NCI-H526 treated with DMSO at 0.1 percent for 48 hours (cell line): ENCODE data around the gene TXK.
A peak's percentile ranks its signal among the peaks of the same experiment; 100 is the strongest.

Experiments used
- DNase-seq: peaks from one replicate; lab custom pipeline; 2025; lab: John Stamatoyannopoulos, UW

TXK gene

DNA sequence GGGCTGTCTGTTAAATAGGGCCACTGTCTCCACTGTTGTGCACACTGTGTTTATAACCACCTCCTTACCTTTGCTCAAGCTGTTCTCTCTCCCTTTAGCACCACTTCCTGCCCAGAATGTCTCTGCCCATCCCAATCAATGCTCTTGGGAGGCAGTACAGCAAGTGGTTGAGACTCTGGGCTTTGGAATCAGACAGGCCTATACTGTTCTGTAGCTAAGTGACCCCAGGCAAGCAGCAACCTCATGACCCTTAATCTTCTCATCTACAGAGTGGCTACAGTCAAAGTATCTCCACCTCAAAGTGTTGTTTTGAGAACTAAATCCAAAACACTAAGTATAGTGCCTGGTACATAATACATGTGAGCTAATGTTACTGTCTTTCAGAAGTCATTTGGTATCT is 3.8 kb upstream of the TXK start:
- DNase-seq = no peak

DNA sequence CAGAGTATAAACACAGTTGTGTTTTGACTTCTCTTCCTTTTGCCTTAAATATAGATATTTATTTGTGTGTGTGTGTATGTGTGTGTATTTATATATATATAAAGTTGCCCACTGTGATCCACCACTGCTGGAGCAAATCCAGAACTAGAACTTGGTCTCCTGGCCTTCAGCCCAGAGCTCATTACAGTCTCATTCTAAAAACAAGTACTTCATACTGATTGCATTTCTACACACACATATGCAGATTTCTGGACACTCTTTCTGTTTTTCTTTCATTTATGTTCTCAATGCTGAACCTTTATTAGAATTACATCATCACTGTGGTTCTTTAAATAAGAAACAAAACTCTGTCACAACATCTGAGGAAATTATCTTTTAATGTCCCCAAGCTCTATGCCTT is 381 bp downstream of the TXK start:
- no peak for DNase-seq

DNA sequence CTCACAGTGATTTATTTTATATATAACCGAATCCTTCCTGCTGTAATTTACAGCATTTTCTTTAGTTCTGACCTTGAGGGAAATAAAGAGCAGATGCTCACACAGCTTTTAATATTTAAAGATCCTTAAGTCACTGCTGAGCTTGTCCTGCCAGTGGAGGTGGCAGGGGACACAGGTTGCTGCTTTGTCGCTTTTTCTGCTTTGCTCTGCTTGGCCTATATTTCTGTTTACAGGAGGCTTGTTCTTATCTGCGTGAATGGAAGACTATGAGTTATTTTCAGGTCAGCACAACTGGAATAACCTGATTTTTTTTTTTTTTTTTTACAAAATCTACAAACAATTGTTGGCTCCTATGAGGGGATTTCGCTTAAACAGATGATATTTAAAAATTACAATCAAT is 2.3 kb downstream of the TXK start:
- no peak for DNase-seq

DNA sequence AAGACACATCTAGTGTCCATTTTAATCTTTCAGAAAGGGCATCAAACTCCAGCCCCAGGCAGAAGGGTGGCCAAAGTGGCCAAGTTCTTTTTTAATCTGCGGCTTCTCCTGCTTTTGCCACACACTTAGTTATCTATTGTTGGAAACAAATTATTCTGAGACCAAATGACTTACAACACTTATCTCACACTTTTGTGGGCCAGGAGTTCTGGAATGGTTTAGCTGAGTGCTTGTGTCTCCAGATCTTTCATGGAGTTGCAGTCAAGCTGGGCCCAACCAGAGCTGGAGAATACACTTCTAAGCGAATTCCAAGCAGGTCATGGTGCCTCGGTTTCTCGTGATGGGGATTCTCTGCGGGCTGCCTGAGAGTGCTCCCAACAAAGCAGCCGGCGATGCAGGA is 4.0 kb downstream of the TXK start:
- DNase-seq = no peak

DNA sequence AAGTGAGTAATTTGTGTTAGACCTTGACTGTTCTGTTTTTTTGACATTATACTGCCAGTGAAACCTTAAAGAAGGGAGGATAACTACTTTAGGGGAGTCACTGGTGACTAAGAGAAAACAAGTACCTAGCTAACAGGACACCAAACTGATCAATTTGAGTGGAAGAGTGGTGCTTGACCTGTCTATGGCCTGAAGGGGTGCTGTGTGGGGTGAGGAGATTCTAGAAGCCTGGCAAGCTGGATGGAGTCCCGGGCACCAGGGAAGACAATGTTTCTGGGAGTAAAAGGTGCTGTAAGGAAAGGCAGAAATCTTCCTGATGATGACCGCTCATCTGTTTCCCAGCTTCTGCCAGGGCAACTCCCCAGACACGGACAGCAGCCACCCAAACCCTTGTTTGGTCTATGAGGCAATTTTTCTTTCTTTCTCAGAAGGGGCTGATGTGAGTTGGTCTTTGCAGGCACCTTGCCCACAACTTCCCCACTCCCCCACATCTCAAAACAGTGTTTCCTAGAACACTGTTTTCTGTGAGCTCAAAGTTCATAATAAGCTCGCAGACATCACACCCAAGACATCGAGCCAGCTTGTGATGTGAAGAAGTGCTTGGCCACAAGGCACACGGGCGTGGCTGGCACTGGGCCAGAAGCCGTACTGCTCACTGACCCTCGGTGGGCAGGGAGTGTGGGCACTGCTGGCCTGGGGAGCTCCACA is 4.6 kb downstream of the TXK start:
- DNase-seq = no peak

DNA sequence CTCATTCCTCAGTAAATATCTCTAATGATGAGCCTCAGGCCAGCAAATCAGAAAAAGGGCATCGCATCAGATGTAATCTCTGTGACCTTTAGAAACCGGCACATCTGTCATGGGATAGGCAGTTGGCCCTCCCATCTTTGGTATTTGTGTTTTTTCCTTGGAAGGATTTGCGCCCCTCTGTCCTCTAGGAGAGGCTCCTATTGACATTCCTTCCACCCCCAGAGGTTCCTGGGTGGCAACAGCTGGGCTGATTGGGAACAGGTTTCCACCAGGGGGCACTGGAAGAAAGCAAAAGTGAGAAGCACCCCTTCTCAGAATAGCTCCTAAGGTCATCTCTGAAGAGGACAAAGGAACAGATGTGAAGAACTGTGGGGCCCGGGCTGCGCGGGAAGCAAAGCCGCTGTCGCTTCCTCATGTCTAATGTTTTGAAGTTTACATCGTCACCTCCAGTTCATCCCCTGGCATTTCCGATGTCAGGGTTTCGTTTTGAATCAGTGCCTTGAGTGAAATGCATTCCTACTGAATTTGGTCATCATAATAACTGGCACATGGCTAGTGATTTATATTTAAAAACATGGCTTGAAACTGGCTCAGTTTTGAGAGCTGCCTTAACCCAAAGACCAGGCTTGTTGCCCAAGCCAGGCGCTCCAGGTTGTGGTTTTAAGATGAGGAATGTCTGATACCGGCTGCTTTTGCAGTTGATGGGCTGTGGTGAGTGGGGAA is 6.2 kb downstream of the TXK start:
- DNase-seq = no peak

DNA sequence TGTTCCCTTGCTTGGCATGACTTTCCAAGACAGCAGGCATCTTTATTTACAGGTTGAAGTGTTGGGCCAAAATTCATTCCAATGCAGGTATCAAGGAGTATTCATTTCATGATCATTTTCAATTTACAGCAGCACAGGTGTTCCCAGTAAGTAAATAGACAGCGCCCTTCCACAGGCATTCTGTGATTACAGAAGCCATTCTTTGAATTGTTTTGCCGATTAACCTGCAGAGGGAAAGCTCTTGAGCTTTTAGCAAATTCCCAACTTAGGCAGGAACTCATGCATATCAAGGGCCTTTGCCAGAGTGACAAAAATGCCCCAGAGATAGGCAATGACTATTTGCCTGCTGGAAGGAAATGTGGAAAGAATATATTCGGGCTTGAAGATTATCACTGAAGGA is 6.8 kb downstream of the TXK start:
- DNase-seq = no peak

DNA sequence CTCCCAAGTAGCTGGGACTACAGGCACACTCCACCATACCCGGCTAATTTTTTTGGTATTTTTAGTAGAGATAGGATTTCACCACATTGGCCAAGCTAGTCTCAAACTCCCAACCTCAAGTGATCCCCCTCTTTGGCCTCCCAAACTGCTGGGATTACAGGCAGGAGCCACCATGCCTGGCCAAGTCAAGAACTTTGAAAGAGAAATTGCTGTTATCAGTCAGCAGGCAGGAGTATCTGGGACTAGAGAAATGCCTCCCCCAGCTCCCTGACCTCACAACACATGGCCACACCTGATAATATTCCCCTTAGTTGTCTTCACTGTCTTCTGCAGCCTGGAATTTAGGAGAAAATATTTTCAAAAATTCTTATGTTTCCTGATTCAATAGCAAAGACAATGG is 7.4 kb downstream of the TXK start:
- no peak for DNase-seq

DNA sequence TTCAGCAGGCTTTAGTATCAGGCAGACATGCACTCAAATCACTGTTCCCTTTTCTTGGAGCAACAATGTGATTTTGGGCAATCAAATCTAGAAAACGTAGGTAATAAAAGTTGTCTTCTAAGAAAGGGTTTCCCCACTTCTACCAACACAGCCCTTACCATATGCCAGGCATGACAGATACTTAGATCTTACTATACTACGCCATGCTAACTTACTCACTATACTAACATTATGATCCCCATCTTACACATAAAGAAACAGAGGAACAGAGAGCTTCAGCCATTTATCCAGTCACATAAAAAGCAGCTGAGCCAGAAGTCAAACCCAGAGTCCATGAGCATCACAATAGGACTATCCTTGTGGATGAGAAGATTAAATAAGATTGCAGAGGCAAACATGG is 9.2 kb downstream of the TXK start:
- no peak for DNase-seq

DNA sequence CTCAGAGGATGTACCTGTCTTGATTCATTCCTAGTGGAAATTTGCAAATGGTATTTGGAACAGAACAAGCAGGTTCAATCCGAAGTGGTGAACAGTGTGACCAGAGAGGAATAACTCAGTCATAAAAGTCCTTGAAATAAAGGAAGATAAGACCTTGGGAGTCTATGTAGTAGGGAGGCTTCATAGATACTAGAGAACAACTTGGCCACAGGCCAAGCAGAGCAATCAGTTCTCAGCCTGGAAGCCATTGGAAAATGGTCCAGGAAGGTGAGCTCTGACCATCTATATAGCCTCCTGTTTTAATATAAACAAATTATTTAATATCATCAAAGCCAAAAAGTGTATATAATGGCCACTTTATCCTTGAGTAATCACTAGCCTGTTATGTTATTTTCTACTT is 11.3 kb downstream of the TXK start:
- DNase-seq = no peak

DNA sequence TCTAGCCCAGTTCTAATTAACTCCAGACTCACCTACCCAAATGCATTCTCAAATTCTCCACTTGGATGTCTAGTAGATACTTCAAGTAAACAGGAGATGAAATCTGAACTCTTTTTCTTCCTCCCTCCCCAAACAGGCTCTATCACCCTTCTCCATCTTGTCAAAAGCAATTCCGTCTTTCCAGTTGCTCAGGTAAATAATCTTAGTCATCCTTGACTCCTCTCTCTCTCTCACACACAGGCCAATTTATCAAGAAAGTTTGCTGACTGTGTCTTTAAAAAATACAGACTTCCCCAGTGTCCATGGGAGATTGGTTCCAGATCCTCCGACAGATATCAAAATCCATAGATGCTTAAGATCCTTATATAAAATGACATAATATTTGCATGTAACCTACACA is 12.9 kb downstream of the TXK start:
- no peak for DNase-seq

DNA sequence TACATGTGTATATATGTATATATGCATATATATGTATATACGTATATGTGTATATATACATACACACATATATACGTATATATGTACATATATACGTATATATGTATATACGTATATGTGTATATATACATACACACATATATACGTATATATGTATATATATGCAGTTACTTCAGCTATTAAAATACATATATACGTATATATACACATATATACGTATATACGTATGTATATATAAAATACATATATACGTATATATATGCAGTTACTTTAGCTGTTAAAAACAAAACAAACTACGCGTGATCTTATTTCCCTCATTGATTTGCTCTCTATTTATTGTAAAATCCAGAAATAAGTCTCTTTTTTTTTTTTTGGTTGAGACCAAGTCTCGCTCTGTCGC is 13.9 kb downstream of the TXK start:
- no peak for DNase-seq

DNA sequence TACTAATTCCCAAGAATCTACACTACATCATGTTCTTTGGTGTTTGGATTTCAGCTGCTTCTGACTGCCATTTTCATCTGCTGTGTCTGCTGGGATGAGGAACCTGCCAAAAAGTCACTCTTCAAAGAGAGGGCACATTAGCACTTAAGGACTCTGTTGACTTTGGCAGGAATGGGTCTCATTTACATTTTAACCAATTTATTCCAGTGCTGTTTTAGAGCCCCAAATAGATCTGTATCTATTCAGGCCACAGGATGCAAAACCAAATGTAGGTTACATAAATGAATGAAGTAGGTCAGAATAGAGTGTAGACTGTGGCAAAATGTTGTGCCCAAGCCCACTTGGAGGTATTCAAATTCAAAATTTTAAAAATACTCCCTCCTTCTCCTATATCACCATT is 14.4 kb downstream of the TXK start:
- DNase-seq = no peak

DNA sequence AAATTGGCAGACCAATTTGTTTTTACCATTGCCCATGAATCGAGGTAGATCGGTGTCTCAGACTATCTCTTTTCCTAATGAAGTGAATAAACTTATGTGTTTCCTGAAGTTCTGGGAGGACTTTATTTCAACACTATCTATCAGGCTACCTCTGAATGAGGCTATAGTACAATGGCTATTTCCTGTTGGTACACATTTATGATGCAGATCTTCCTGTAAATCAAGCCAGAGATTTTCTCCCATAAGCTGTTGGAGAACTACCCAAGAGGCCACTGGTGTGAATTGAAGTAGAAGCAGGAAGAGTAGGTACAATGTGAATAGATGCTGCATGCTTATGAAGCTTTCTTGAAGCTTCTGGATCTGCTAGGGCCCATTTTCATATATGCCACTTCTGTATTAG is 16.0 kb downstream of the TXK start:
- no peak for DNase-seq

DNA sequence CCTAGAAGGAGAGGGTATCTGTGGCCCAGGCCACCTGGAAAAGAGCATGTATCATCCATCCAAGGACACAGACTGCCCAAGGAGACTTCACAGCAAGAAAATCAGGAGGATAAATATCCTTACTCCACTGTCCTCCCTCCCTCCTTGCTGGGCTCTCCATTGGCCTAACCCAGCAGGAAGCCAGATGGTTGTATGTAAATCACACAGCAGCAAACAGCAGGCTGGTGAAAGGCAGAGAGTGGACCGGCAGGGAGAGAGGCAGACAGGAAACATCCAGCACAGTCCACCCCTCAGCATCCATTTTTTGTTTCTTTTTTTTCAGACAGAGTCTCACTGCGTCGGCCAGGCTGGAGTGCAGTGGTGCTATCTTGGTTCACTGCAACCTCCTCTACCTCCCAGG is 17.5 kb downstream of the TXK start:
- DNase-seq = no peak

DNA sequence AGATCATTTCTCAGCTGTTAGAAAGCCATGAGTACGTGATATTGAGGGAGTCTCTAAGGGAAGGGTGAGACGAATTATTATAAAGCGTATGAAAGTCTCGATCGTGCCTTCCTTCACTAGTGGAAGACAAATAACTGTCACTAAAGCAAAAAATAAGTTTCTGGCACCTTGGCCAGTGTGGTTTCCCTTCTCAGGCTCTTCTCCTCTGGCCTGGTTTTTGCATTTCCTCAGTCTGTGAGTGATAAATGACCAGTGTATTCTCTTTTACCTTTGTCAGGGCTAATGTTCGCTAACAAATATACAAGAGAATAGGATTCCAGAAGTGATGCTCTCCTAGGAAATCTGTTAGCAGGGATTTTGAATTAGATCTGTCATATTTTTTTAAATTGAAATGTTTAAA is 19.6 kb downstream of the TXK start:
- no peak for DNase-seq

DNA sequence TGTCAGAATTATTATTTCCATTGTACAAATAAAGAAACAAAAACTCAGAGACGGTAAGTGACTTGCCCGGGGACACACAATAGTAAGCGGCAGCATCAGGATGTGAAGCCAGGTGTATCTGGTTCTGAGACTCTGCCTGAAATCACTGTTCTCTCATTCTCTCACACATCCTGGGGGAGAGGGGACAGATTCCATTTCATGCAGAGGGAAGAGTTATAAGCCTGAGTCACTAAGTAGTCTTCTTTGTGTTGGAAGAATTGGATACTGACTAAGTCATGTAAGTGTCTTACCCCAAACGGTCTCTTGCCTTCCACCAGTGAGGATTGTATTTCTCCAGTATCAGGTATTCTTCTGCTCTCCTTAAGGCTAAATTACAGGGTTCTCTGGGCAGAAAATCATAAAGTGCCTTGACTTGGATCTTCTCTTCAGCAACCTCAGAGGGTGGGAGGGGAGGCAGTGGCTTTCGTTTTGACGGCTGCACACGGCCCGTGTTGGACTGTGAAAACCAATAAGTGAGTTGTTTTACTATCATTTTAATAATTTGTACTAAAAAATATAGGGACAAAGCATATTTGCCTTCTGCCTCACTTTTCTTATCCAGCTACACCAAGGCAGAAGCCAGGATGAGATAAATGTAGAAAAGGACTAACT is 21.9 kb downstream of the TXK start:
- no peak for DNase-seq

DNA sequence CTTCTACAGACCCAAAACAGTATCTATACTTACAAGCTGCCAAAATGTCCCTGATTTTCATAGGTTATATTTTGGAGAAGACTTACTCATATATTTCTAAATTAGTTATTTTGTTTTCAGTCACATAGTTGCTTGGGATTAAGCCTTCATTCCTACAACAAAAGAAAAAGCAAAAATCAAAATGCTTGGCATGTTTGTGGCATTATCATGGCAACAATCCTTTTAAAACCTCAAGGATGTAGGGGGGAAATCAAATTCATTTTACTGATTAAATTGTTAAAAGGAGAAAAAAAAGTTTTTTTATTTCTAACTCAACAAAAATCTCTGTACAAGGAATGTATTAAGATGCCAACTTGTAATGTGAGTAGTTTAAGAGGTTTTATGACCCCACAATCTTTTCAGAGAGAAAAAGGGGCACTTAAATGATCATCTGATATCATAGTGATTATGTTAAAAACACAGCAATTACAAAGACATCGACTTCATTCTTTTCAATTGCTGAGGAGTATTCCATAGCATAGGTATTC is 23.5 kb downstream of the TXK start:
- no peak for DNase-seq

DNA sequence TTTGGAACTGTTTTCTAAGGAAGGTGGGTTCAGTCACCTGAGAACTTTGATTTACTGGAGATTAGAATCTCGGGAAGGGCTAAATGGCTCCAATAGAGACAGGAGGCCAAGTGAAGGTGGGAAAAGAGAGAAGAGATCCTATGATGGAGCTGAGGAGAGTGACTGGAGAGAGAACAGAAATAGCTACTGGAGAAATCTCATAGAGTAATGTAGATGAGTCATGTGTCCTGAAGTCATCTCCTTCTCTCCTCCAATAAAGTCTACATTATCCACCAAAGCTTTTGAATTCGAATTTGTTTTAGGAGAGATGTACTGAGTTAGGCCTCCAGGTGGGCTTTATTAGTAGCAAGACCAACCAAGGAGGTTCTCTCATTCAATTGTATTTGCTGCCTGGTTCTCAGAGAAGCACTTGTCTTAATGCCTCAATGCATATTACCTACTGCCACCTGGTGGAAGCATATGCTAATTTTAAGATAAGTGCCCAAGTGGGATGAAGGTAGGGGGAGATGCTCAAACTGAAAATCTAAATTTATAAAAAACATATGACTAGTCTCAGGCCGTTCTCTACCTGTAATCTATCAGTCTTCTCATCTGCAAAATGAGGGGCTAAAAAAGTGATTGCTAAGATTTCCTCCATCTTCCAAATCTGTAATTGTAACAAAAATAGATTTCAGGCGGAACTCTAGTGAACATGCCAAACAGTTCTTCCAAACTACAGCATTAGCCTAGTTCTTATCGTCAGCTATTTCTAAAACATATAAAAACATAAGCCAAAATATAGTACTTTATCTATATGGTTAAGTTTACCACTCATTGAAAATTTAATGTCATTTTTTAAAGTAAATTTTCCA is 24.4 kb downstream of the TXK start:
- peak; percentile 24 for DNase-seq

DNA sequence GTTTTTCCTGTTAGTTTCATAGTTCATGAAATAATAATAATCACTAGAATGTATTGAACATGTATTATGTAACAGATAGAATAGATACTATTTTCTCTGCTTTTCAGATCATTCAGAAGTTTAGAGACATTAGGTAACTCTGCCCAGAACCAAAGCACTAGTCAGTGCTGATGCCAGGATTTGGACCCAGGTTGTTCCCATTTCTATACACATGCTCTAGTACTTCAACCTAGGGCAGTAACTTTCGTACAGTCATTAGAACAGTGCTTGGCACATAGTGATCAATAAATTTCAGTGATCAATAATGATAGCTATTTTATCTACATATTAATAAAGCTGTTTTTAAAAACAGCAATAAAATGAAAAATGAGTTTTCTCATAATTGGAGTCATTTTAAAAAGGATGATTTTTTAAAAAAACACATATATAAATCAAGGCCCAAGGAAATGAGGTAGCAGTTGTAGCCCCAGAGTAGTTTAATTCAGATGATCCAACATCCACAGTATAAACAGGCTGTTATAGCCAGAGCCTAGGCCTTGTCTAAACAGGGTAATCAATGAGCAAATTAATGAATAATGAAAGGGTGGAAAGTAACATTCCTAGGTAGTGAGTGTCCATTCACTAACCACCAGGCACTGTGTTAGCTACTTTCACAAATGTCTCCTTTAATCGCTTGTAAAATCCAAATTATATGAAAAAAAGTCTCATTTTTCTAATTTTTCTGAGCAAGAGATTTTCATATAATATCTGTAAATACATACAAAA is 25.6 kb downstream of the TXK start:
- DNase-seq = no peak

DNA sequence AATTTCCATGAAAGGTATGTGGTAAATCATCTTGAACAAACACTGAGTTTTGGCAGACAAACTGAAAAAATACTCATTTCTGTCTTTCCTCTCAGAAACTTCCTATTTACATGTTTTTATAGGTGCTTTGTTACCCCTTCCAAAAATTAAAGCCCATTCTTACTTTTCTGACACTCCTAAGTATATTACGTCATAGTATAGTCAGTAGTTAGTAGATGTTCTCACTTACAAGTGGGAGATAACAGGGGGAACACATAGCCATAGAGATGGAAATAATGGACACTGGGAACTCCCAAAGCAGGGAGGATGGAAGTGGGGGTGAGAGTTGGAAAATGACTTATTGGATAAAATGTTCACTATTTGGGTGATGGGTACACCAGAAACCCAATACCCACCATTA is 28.8 kb downstream of the TXK start:
- DNase-seq = no peak
